ENCODE results near the gene TSPAN15.
"Not testable (repeated sequence)": the region's sequence is repeated elsewhere in the genome, so short reads cannot be mapped to it uniquely, and the experiment has no call there.

Gene TSPAN15

DNA sequence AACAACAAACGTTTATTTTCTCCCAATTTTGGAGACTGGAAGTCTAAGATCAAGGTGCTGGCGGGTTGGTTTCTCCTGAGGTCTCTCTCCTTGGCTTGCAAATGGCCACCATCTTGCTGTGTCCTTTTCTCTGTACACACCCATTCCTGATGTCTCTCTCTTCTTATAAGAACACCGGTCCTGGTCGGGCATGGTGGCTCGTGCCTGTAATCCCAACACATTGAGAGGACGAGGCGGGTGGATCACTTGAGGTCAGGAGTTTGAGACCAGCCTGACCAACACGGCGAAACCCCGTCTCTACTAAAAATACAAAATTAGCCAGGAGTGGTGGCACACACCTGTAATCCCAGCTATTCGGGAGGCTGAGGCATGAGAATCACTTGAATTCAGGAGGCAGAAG, 85.3 kb downstream of the TSPAN15 start:
- DNase-seq, result not testable (repeated sequence)

DNA sequence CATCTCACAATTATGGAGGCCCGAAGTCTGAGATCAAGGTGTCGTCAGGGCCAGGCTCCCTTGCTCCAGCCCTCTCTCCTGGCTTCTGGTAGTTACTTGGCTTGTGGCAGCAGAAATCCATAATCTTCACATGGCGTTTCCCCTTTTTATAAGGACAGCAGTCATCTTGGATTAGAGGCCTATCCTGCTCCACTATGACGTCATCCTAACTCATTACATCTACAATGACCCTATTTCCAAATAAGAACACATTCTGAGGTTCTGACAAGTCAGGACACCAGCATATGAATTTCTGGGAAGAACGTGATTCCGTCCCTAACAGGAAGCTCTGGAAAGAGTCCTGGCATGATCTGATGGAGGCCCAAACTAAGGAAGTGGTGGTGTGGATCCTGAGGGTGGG, 86.2 kb downstream of the TSPAN15 start:
- no peak for DNase-seq

DNA sequence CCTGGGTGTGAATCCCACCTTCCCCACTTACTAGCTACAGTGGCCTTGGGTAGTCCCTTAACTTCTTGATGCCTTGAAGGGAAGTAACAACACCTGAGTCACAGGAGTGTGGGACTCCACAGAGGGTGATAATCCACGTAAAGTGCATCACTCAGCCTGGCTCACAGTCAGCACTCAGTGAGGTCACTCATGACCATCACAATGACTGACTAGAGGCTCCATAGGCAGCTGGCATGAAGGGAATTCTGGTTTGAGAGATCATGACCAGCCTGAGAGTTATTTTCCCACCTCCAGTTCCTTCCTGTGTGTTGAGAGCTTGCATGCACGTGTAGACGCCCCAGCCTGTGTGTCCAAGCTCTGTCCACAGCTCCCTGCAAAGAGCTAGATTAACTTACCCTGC, 87.2 kb downstream of the TSPAN15 start:
- DNase-seq, result no peak

DNA sequence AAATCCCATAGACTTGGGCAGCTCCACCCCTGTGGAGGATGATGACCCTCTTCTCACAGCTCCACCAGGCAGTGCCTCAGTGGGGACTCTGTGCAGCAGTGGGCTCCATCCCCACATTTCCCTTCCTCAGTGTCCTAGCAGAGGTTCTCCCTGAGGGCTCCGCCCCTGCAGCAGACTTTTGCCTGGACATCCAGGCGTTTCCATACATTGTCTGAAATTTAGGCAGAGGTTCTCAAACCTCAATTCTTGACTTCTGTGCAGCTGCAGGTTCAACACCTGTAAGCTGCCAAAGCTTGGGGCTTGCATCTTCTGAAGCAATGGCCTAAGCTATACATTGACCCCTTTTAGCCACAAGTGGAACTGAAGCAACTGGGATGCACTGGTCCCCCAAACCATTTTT, 90.2 kb downstream of the TSPAN15 start:
- DNase-seq, result no peak

DNA sequence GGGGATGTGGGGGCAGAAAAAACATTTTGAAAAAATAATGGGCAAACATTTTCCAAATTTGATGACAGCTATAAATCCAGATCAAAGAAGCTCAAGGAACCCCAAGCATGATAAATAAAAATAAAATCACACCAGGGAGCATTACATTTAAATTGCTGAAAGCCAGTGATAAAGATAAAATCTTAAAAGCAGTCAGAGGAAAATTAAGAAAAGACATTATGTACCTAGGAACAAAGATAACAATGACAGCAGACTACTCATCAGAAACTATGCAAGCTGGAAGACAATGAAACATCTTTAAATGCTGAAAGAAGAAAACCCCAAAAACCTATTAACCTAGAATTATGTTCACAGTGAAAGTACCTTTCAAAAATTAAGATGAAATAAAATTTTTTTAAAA, 98.7 kb downstream of the TSPAN15 start:
- DNase-seq, result no peak

DNA sequence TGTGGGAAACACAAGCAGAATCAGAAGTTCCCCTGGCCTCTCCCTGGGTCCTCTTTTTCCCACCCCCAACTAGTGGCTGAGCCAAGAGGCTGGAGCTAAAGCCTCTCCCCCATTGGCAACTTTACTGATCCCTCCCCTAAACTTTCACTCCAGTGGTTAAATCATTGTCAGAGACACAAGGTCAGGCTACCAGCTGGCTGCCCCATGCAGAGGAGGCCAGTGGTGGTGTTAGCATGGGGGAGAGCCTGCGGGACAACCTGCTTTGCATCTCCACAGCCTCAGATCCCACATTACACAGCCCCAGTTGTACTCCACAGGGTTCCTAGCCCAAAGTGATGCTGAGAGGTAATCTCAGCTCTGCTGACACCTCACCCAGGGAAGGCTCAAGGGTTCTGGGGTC, 101.0 kb downstream of the TSPAN15 start:
- no peak for DNase-seq

DNA sequence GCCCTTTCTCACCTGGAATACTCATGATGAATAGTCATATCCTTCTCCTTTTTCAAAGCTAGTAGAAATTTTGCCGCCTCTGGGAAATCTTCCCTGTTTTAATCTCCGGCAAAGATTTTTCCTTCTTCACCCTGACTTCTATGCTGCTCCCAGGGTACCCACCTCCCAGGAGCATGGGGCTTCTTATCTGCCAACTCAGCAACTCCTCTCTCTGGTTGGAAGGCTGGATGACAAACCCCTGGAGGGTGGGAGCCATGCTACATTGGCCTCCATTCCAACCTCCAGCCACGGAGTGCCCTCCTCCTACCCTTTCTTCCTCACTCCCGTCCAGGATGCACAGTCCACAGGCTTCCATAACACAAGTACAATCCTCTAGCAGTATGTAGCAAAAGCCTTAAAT, 102.1 kb downstream of the TSPAN15 start:
- no peak for DNase-seq

DNA sequence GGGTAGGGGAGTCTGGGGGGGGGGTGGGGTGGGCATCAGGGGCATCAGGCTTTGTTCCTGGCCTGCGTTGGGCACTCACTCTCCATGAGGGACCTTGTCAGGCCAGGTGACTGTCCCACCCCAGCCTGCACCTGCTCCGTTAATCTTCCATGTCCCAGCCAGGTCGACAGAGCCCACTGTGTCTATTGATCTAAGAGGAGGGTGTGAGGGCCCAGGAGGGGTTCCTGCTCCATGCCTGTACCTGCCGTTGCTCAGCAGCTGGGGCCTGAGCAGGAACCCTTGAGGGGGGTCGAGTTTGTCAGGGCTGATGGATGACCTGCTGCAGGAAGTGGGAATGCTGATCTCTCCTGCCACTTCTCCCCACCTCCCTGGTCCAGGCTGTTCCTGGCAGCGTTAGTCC, 103.3 kb downstream of the TSPAN15 start:
- DNase-seq, result no peak

All from amygdala (tissue), 56 donors.